GM18505 (cell line): ENCODE results near the gene TIGAR.

Experiments
- ATAC-seq: cut with Tn5 transposase; IDR thresholded peaks from one replicate; pipeline ENCODE4 v1.9.1; 2021; ENCODE audit not compliant: unreplicated experiment
- POLR2A ChIP-seq: IDR thresholded peaks from 4 replicates; pipeline ENCODE4 v1.6.1; 2011; ENCODE audit warnings: borderline replicate concordance; ENCODE audit not compliant: insufficient read depth, insufficient read length; ENCODE audit errors: extremely low read depth

TIGAR gene

GRCh38 chr12:4387607-4388006 is 66.6 kb downstream of the TIGAR start:
- no peak for TF ChIP-seq POLR2A
- ATAC-seq, result no peak

- TF ChIP-seq POLR2A, result no peak
Observed at GRCh38 chr12:4388032-4388431, 67.0 kb downstream of the TIGAR start.

DNA sequence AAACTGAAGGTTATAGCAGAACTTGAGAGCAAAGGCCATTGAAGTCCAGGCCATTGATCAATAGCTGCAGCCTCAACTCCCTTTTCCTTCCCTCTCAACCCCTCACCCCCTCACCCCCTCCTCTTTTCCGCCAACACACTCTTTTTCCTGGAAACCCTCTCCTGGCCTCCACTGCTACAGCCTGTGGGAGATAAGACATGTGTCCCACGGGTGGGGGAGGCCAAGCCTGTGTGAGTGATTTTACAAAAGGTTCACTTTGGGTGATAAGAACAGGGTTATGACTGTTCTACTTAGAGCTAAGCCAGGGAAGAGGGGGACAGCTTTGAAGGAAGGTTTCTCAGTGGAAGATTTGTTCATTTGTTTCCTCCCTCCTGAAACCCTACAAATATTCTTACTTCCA is 67.6 kb downstream of the TIGAR start:
- ATAC-seq, result no peak
- no peak for TF ChIP-seq POLR2A

More at GRCh38 chr12:4388032-4388431, 67.0 kb downstream of the TIGAR start:
- no peak for ATAC-seq

- no peak for TF ChIP-seq POLR2A
- ATAC-seq, result no peak
Observed at GRCh38 chr12:4392223-4392742, 71.3 kb downstream of the TIGAR start.

DNA sequence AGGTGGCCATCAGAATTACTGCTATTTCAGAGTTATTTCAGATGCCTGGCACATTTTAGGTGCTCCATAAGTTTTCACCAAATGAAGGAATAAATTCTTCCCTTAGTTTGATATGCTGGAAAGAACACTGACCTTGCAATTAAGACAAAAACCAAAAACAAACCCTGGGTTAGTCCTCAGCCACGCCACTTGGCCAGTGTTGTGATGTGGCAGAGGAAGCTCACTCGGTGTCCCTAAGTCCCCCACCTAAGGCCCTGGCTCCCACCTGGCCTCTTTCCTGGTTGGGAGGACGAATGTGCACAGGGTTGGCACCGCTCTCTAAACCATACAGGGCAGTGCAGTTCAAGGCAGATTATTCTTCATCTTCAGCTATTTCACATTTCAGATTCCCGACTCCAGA is 72.2 kb downstream of the TIGAR start:
- ATAC-seq, result no peak
- TF ChIP-seq POLR2A, result no peak

DNA sequence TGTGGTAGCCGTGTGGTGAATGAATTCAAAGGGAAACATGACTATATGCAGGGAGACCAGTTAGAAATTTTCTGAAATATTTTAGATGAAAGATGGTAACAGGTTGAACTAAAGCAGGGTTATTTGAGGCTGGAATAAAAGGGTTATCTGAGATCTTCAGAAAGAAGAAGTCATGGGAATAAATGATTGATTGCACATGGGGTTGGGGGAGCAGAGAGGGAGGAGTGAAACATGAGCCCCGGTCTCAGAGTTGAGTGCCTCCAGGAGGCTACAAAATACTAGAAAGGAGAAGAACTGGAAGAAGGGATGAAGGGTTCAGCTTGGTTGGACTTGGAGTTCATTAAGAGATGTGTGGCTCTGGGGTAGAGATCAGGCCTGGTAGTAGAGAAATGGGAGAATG is 74.8 kb downstream of the TIGAR start:
- TF ChIP-seq POLR2A, result no peak
- ATAC-seq, result no peak

DNA sequence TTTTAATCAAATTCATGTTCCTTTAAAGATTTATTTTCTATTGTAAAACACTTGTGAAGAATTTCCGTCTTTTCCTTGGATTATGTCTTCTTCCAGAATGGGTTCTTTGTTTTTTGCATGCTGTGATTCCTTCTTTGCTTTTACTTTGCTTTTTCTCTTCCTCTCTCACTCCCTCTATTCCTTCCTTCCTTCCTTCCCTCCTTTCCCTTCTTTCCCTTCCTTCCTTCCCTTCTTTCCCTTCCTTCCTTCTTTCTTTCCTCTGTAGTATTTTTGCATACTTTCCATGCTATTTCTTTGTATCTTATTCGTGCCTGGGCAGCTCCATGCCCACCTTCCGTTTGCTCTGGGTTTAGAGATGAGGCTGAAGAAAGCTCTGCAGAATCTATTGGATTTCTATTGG is 80.1 kb downstream of the TIGAR start:
- no peak for TF ChIP-seq POLR2A
- no peak for ATAC-seq

- no peak for TF ChIP-seq POLR2A
- ATAC-seq, result no peak
Observed at GRCh38 chr12:4402996-4403395, 82.0 kb downstream of the TIGAR start.
